Kidney (tissue), 14 donors: Measurements from ENCODE around the gene GDPD4. TPM values are rescaled to one million over a fixed set of nuclear protein-coding genes. Genes with fewer than 3 reads are reported as not detected.

Experiments
- DNase-seq, 5 donors: peaks; one replicate each; pipeline ENCODE4 v3.0.0-alpha.2; 2013 to 2020
- FAIRE-seq: peaks from 2 replicates; lab custom pipeline; 2012; peaks lifted over from hg19 to GRCh38; lab: Jason Lieb, UNC
- H3K27ac ChIP-seq, 2 donors: one replicate each; pipeline ENCODE4 v1.7.0; 2013; ENCODE audit warnings: low read depth in 2 of 2, low read length in 2 of 2, inconsistent platforms in 1 of 2
- H3K27me3 ChIP-seq: one replicate; pipeline ENCODE4 v1.7.1; 2013; ENCODE audit warnings: low read length, inconsistent platforms; ENCODE audit not compliant: control insufficient read depth, insufficient read depth
- H3K36me3 ChIP-seq, 3 donors: one replicate each; pipeline versions ENCODE4 v1.7.0 to v1.7.1; 2013; ENCODE audit warnings: low read length in 3 of 3, control low read depth in 1 of 3, inconsistent platforms in 1 of 3; ENCODE audit not compliant: insufficient read depth in 3 of 3, control insufficient read depth in 2 of 3
- H3K4me1 ChIP-seq, 3 donors: one replicate each; pipeline versions ENCODE4 v1.7.0 to v1.7.1; 2013; ENCODE audit warnings: low read length in 3 of 3, inconsistent platforms in 1 of 3, low read depth in 1 of 3; ENCODE audit not compliant: control insufficient read depth in 2 of 3, insufficient read depth in 2 of 3
- H3K4me3 ChIP-seq, 3 donors: one replicate each; pipeline versions ENCODE4 v1.7.0 to v1.8.1; 2013; ENCODE audit warnings: low read length in 3 of 3, control low read depth in 1 of 3, inconsistent platforms in 1 of 3
- H3K9ac ChIP-seq, 3 donors: one replicate each; pipeline versions ENCODE4 v1.7.0 to v1.7.1; 2013; ENCODE audit warnings: low read length in 3 of 3, control low read depth in 1 of 3, inconsistent platforms in 1 of 3
- H3K9me3 ChIP-seq, 3 donors: one replicate each; pipeline versions ENCODE4 v1.7.0 to v1.7.1; 2013; ENCODE audit warnings: low read length in 3 of 3, control low read depth in 1 of 3, inconsistent platforms in 1 of 3; ENCODE audit not compliant: control insufficient read depth in 2 of 3, insufficient read depth in 1 of 3
- intact Hi-C: fragments of 100-400 bp; cut with DNase I; formaldehyde crosslinking; loops from one replicate; pipeline ENCODE4 v1.11.1; 2022
- polyA plus RNA-seq: library from polyadenylated mRNA; stranded (reverse); fragments of 350-450 nt; fragmentation: Illumina TruSeq; extraction: RNeasy Lipid Tissue Mini Kit (QIAGEN cat#74804); gene quantifications from one replicate; pipeline ENCODE4 v1.2.3, GENCODE V29; 2014; ENCODE audit warnings: low read depth, low replicate concordance; ENCODE audit not compliant: insufficient read depth
- total RNA-seq: library from RNA; stranded (reverse); fragmentation: NEBNext Ultra II Directional; extraction: Animal tissue kit (Norgen Biotek cat#: 25700); gene quantifications from one replicate; pipeline ENCODE4 v1.2.1, GENCODE V29; 2021
- TF ChIP-seq, protein P1 (sequence below): IDR thresholded peaks from 3 replicates; pipeline ENCODE4 v1.5.1; 2012; ENCODE audit warnings: mild to moderate bottlenecking, moderate library complexity, borderline replicate concordance; ENCODE audit not compliant: insufficient read depth; ENCODE audit errors: extremely low read depth
- donor health status: control.
- donor health status: control.
- donor health status: control.
- donor health status: control.
- donor health status: control.
- donor health status: DM: yes; HTN: yes; CAD: no.
- donor health status: Normal renal cell carcinoma (clear cell type).

Gene GDPD4
- total and polyA plus RNA-seq, 2 donors from 2014 or later = not detected

DNA sequence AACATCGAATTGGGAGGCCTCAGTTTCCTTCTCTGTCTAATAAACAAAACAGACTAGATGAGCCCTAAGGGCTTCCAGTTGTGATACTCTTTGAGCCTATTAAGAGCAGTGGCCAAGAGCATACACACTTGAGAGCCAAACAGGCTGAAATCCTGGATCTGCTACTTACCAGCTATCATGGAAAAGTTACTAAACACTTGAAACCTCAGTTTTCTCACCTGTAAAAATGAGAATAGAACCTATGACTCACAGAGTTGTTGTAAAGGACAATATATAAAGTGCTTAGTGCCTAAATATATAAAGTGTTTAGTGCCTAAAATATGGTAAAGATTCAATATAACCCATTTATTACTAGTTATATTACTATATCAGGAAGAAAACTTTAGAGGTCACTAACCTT lies 23.7 kb upstream of the GDPD4 start:
- DNase-seq (no peak), FAIRE-seq (no peak)
- Histone ChIP-seq H3K36me3 (peaks cover 0 to 4% (median 2%) of the 10 kb centered on the region in 3 donors), H3K27me3 (no peaks in the 10 kb centered on the region), H3K4me1 (peaks cover 0 to 9% (median 7%) of the 10 kb centered on the region in 3 donors), H3K9ac (no peak overlapping the region), H3K4me3 (no peak overlapping the region), H3K9me3 (no peaks in the 10 kb centered on the region), H3K27ac (no peak overlapping the region)
- TF ChIP-seq, protein P1, sequence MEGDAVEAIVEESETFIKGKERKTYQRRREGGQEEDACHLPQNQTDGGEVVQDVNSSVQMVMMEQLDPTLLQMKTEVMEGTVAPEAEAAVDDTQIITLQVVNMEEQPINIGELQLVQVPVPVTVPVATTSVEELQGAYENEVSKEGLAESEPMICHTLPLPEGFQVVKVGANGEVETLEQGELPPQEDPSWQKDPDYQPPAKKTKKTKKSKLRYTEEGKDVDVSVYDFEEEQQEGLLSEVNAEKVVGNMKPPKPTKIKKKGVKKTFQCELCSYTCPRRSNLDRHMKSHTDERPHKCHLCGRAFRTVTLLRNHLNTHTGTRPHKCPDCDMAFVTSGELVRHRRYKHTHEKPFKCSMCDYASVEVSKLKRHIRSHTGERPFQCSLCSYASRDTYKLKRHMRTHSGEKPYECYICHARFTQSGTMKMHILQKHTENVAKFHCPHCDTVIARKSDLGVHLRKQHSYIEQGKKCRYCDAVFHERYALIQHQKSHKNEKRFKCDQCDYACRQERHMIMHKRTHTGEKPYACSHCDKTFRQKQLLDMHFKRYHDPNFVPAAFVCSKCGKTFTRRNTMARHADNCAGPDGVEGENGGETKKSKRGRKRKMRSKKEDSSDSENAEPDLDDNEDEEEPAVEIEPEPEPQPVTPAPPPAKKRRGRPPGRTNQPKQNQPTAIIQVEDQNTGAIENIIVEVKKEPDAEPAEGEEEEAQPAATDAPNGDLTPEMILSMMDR = no peak
- intact Hi-C loops = no loop called here

DNA sequence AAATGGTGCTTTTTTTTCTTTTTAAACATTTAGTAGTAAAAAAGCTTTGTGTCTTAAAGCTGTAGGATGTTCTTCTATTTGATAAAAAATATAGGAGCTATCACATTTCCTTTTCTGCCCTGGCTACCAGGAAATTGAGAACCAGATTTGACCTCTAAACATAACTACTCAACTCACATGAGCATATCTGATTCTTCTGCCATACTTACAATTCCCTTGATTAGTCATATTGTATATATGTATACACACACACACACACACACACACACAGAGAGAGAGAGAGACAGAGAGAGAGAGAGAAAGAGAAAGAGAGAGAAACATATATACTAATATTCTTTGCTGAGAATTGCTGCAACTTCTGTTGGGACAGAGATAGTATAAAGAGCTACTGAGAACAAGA lies 23.0 kb upstream of the GDPD4 start:
- H3K36me3 ChIP-seq = peaks cover 0 to 4% (median 2%) of the 10 kb centered on the region in 3 donors
- H3K4me1 ChIP-seq = peaks cover 0 to 9% (median 7%) of the 10 kb centered on the region in 3 donors
- TF ChIP-seq, protein P1 = no peak
- DNase-seq = no peak
- intact Hi-C loops = no loop called here
- FAIRE-seq = no peak
- H3K27me3 ChIP-seq = no peaks in the 10 kb centered on the region
- H3K27ac ChIP-seq = no peak overlapping the region
- H3K9ac ChIP-seq = no peak overlapping the region
- H3K4me3 ChIP-seq = no peak overlapping the region
- H3K9me3 ChIP-seq = no peaks in the 10 kb centered on the region

DNA sequence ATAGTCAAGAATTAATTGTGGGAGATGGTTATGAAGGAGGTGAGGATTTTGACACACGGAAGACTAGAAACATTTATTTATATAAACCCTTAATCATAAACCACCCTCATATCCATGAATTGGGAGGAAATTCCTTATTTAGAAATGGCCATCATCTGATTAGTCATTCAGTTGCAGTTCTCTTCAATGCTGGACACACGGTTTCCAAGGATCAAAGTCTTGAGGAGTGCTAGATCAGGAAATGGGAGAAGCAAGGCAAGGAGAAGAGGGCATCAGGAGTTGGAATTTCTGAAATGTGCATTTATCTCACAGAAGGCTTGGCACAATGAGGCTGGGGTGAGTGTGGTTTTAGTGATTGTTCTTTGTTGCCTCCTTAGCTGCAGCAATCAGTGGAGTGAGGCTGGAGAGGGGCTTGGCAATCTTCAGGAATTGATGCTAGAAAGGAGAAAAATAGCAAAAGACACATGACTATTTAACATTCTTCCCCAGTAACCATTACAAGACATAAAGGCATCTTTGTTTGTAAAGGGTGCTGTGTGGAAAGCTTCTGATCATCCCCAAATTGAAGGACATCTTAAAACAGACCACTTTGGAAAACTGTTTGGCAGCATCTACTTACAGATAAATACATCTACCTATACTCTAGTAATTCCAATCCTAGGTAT lies 21.6 kb upstream of the GDPD4 start:
- Histone ChIP-seq H3K4me3 (no peak overlapping the region), H3K27ac (no peak overlapping the region), H3K9me3 (no peaks in the 10 kb centered on the region), H3K9ac (no peak overlapping the region), H3K36me3 (peaks cover 0 to 4% (median 2%) of the 10 kb centered on the region in 3 donors), H3K4me1 (peaks cover 0 to 9% (median 7%) of the 10 kb centered on the region in 3 donors), H3K27me3 (no peaks in the 10 kb centered on the region)
- DNase-seq = no peak
- intact Hi-C loops = no loop called here
- FAIRE-seq = no peak
- TF ChIP-seq, protein P1 = no peak
